HCT116 (cell line): ENCODE measurements around the gene EFHD1. TPM values are rescaled to one million over a fixed set of nuclear protein-coding genes. Genes with fewer than 3 reads are reported as not detected.

Experiments
- ATAC-seq: fragments of 200-7000 bp; cut with Tn5 transposase; 2 replicates; pipeline ENCODE4 v1.9.1; 2020; ENCODE audit warnings: mild to moderate bottlenecking, moderate library complexity
- BruUV-seq: library from RNA; stranded (reverse); fragments of 400-500 nt; replicated peaks from 2 replicates; lab custom pipeline; 2021; lab: Mats Ljungman, UMichigan
- CTCF ChIA-PET: fragments of 300-600 bp; sonication (Branson Sonifier 250); formaldehyde crosslinking; loops from one replicate; lab custom pipeline; 2021; ENCODE audit warnings: antibody characterized with exemption; lab: Charles Lee
- POLR2A ChIA-PET: fragments of 300-600, 350-600 bp; sonication (Branson Sonifier 250); formaldehyde crosslinking; loops from one replicate; lab custom pipeline; 2021; ENCODE audit warnings: antibody characterized with exemption; lab: Charles Lee
- RAD21 ChIA-PET, 2 experiments: fragments of 300-600 bp; sonication (Branson Sonifier 250); formaldehyde crosslinking; loops; one replicate each; lab custom pipeline; 2023; ENCODE audit warnings: low total read pairs in 2 of 2; ENCODE audit not compliant: uncharacterized antibody in 2 of 2, unreplicated experiment in 2 of 2, low non-redundant PET in 1 of 2; lab: Charles Lee
- DNase-seq: peaks from one replicate; pipeline ENCODE4 v3.0.0-alpha.2; 2010; ENCODE audit warnings: low read depth, low spot score
- H2AFZ ChIP-seq: fragments of 200-600 bp; shearing (Covaris generic), sonication (generic); 2 replicates; pipeline ENCODE4 v1.6.1; 2017; ENCODE audit warnings: low read depth, mixed run types, mixed read lengths, antibody characterized with exemption, low read length; ENCODE audit not compliant: poor library complexity, severe bottlenecking
- H3K27ac ChIP-seq: 2 replicates; pipeline ENCODE4 v1.5.1; 2012; ENCODE audit warnings: low read depth, low read length
- H3K27me3 ChIP-seq: fragments of 200-600 bp; sonication (generic); 2 replicates; pipeline ENCODE4 v1.6.1; 2016; ENCODE audit warnings: mixed run types, low read length, mixed read lengths; ENCODE audit not compliant: insufficient read depth
- H3K36me3 ChIP-seq, 2 experiments: fragments of 200-500 bp in 1 of 2; fragments of 200-600 bp in 1 of 2; sonication (Bioruptor generic) in 1 of 2; sonication (generic) in 1 of 2; 2 replicates each; pipeline versions ENCODE4 v1.5.1 to v1.6.1; 2014 to 2016; ENCODE audit warnings: low read length in 2 of 2, inconsistent platforms in 1 of 2, mixed read lengths in 1 of 2, mixed run types in 1 of 2; ENCODE audit not compliant: insufficient read depth in 2 of 2, control insufficient read depth in 1 of 2
- H3K4me1 ChIP-seq, 2 experiments: fragments of 200-600 bp in 1 of 2; sonication (generic) in 1 of 2; 2 replicates each; pipeline versions ENCODE4 v1.5.1 to v1.6.1; 2012 to 2017; ENCODE audit warnings: low read length in 2 of 2, inconsistent platforms in 1 of 2, mild to moderate bottlenecking in 1 of 2, mixed read lengths in 1 of 2, mixed run types in 1 of 2, moderate library complexity in 1 of 2; ENCODE audit not compliant: insufficient read depth in 2 of 2, control insufficient read depth in 1 of 2
- H3K4me2 ChIP-seq: fragments of 200-600 bp; sonication (generic); 2 replicates; pipeline ENCODE4 v1.6.1; 2017; ENCODE audit warnings: mixed run types, low read length, mixed read lengths
- H3K4me3 ChIP-seq, 2 experiments: fragments of 200-600 bp in 1 of 2; sonication (generic) in 1 of 2; replicated peaks in 1 of 2; 2 replicates each; pipeline ENCODE4 v1.5.1; 2011 to 2016; ENCODE audit warnings: low read length in 2 of 2, control low read depth in 1 of 2, low read depth in 1 of 2, mild to moderate bottlenecking in 1 of 2, mixed read lengths in 1 of 2, mixed run types in 1 of 2
- H3K79me2 ChIP-seq: fragments of 200-600 bp; sonication (generic); 2 replicates; pipeline ENCODE4 v1.6.1; 2017; ENCODE audit warnings: mild to moderate bottlenecking, mixed run types, low read length, moderate library complexity, mixed read lengths; ENCODE audit not compliant: insufficient read depth
- H3K9ac ChIP-seq: fragments of 200-600 bp; sonication (generic); 2 replicates; pipeline ENCODE4 v1.6.1; 2016; ENCODE audit warnings: low read length, mixed read lengths
- H3K9me2 ChIP-seq: fragments of 200-600 bp; sonication (generic), shearing (Covaris generic); 2 replicates; pipeline ENCODE4 v1.6.1; 2017; ENCODE audit warnings: mixed run types, mild to moderate bottlenecking, moderate library complexity; ENCODE audit not compliant: insufficient read depth
- H3K9me3 ChIP-seq, 2 experiments: fragments of 200-500 bp in 1 of 2; fragments of 200-600 bp in 1 of 2; sonication (Bioruptor generic) in 1 of 2; sonication (generic) in 1 of 2; 2 replicates each; pipeline ENCODE4 v1.6.1; 2014 to 2017; ENCODE audit warnings: low read length in 2 of 2, mixed read lengths in 2 of 2, inconsistent platforms in 1 of 2, low read depth in 1 of 2, mild to moderate bottlenecking in 1 of 2, mixed run types in 1 of 2, moderate library complexity in 1 of 2; ENCODE audit not compliant: control insufficient read depth in 1 of 2, insufficient read depth in 1 of 2
- H4K20me1 ChIP-seq: fragments of 200-600 bp; sonication (generic), shearing (Covaris generic); 2 replicates; pipeline ENCODE4 v1.6.1; 2017; ENCODE audit warnings: mixed run types, mild to moderate bottlenecking, moderate library complexity; ENCODE audit not compliant: insufficient read depth
- CBX3 ChIP-seq: IDR thresholded peaks from 2 replicates; pipeline ENCODE4 v1.6.1; 2012; ENCODE audit warnings: low read depth
- EGR1 ChIP-seq: IDR thresholded peaks from 2 replicates; pipeline ENCODE4 v1.6.1; 2012; ENCODE audit warnings: low read depth
- ELF1 ChIP-seq: IDR thresholded peaks from 2 replicates; pipeline ENCODE4 v1.6.1; 2012; ENCODE audit warnings: low read depth, borderline replicate concordance
- EZH2 ChIP-seq: fragments of 200-600 bp; sonication (generic); IDR thresholded peaks from 2 replicates; pipeline ENCODE4 v1.6.1; 2017; ENCODE audit warnings: antibody characterized with exemption, mixed run types
- EZH2phosphoT487 ChIP-seq: fragments of 200-600 bp; IDR thresholded peaks from 2 replicates; pipeline ENCODE4 v1.6.1; 2018; ENCODE audit warnings: antibody characterized with exemption, borderline replicate concordance
- FOSL1 ChIP-seq: IDR thresholded peaks from 2 replicates; pipeline ENCODE4 v1.6.1; 2012; ENCODE audit warnings: low read depth
- JUND ChIP-seq: IDR thresholded peaks from 2 replicates; pipeline ENCODE4 v1.6.1; 2012
- MAX ChIP-seq: IDR thresholded peaks from 2 replicates; pipeline ENCODE4 v1.6.1; 2012
- POLR2A ChIP-seq: IDR thresholded peaks from 2 replicates; pipeline ENCODE4 v1.7.0; 2011; ENCODE audit warnings: borderline replicate concordance; ENCODE audit not compliant: insufficient read depth, insufficient read length; ENCODE audit errors: extremely low read depth
- POLR2AphosphoS5 ChIP-seq: IDR thresholded peaks from 2 replicates; pipeline ENCODE4 v1.6.1; 2011; ENCODE audit warnings: mild to moderate bottlenecking, low read depth, low read length, moderate library complexity
- RAD21 ChIP-seq: IDR thresholded peaks from 2 replicates; pipeline ENCODE4 v1.6.1; 2012; ENCODE audit warnings: low read depth, mild to moderate bottlenecking
- SRF ChIP-seq: IDR thresholded peaks from 2 replicates; pipeline ENCODE4 v1.6.1; 2012; ENCODE audit warnings: low read depth
- TCF7L2 ChIP-seq: IDR thresholded peaks from 2 replicates; pipeline ENCODE4 v1.7.0; 2011; ENCODE audit warnings: borderline replicate concordance, inconsistent platforms; ENCODE audit not compliant: insufficient read depth, insufficient read length; ENCODE audit errors: extremely low read depth
- YY1 ChIP-seq: IDR thresholded peaks from 2 replicates; pipeline ENCODE4 v1.6.1; 2011; ENCODE audit warnings: low read length, low read depth, moderate library complexity, mild to moderate bottlenecking; ENCODE audit not compliant: insufficient replicate concordance; ENCODE audit errors: extremely low read depth
- ZBTB33 ChIP-seq: IDR thresholded peaks from 2 replicates; pipeline ENCODE4 v1.6.1; 2011; ENCODE audit warnings: mild to moderate bottlenecking, low read length, moderate library complexity; ENCODE audit not compliant: insufficient replicate concordance; ENCODE audit errors: extremely low read depth
- ZFX ChIP-seq: fragments of 450-650 bp; IDR thresholded peaks from 2 replicates; pipeline ENCODE4 v1.6.1; 2017
- ZNF274 ChIP-seq: fragments of 200-500 bp; sonication (Bioruptor generic); IDR thresholded peaks from 2 replicates; pipeline ENCODE4 v1.6.1; 2014; ENCODE audit warnings: mild to moderate bottlenecking, low read depth, low read length, inconsistent platforms
- intact Hi-C: fragments of 100-400 bp; cut with micrococcal nuclease; formaldehyde crosslinking; loops from 2 replicates; pipeline ENCODE4 v1.10.0; 2022
- total RNA-seq: library from RNA; stranded (reverse); gene quantifications from one replicate; pipeline ENCODE4 v1.2.1, GENCODE V29; 2021; ENCODE audit not compliant: unreplicated experiment
- TF ChIP-seq, protein P1 (sequence below): IDR thresholded peaks from 2 replicates; pipeline ENCODE4 v1.6.1; 2012
- TF ChIP-seq, protein P2 (sequence below): IDR thresholded peaks from 2 replicates; pipeline ENCODE4 v1.6.1; 2012; ENCODE audit warnings: low read depth
- TF ChIP-seq, protein P3 (sequence below), 3 experiments: fragments of 200-600 bp in 1 of 3; sonication (generic) in 1 of 3; IDR thresholded peaks in 2 of 3; conservative IDR thresholded peaks in 1 of 3; 2 replicates each; pipeline ENCODE4 v1.5.1; 2012 to 2017; ENCODE audit warnings: low read depth in 2 of 3, low read length in 2 of 3, antibody characterized with exemption in 1 of 3, borderline replicate concordance in 1 of 3, control low read depth in 1 of 3, mild to moderate bottlenecking in 1 of 3, mixed read lengths in 1 of 3, mixed run types in 1 of 3, moderate library complexity in 1 of 3; ENCODE audit not compliant: insufficient read depth in 1 of 3

The EFHD1 gene
- total RNA-seq, 1 experiment from 2014 or later = 0.52 TPM

GRCh38 chr2:232597362-232598079 is 35.9 kb upstream of the EFHD1 start:
- Histone ChIP-seq H3K36me3 (no peaks in the 10 kb centered on the region), H4K20me1 (no peaks in the 10 kb centered on the region), H3K9me2 (no peaks in the 10 kb centered on the region), H3K4me1 (peaks cover 12 to 17% of the 10 kb centered on the region in 2 experiments), H3K9me3 (no peaks in the 10 kb centered on the region), H3K4me2 (no peak overlapping the region), H2AFZ (no peak overlapping the region), H3K9ac (no peak overlapping the region), H3K27ac (no peak overlapping the region), H3K27me3 (no peaks in the 10 kb centered on the region), H3K4me3 (no peak overlapping the region), H3K79me2 (no peaks in the 10 kb centered on the region)
- ChIA-PET RAD21 (no interaction called here), CTCF (no interaction called here), POLR2A (no interaction called here)
- ATAC-seq (no peak), DNase-seq (no peak)
- intact Hi-C loops = no loop called here
- no peak for TF ChIP-seq EGR1
- TF ChIP-seq, protein P1, sequence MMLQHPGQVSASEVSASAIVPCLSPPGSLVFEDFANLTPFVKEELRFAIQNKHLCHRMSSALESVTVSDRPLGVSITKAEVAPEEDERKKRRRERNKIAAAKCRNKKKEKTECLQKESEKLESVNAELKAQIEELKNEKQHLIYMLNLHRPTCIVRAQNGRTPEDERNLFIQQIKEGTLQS = no peak
- TF ChIP-seq SRF = no peak
- TF ChIP-seq TCF7L2 = no peak
- no peak for TF ChIP-seq MAX
- TF ChIP-seq JUND = no peak
- no peak for TF ChIP-seq ZNF274
- TF ChIP-seq POLR2A = no peak
- no peak for TF ChIP-seq EZH2
- TF ChIP-seq YY1 = no peak
- no peak for TF ChIP-seq ELF1
- TF ChIP-seq CBX3 = no peak
- TF ChIP-seq, protein P2, sequence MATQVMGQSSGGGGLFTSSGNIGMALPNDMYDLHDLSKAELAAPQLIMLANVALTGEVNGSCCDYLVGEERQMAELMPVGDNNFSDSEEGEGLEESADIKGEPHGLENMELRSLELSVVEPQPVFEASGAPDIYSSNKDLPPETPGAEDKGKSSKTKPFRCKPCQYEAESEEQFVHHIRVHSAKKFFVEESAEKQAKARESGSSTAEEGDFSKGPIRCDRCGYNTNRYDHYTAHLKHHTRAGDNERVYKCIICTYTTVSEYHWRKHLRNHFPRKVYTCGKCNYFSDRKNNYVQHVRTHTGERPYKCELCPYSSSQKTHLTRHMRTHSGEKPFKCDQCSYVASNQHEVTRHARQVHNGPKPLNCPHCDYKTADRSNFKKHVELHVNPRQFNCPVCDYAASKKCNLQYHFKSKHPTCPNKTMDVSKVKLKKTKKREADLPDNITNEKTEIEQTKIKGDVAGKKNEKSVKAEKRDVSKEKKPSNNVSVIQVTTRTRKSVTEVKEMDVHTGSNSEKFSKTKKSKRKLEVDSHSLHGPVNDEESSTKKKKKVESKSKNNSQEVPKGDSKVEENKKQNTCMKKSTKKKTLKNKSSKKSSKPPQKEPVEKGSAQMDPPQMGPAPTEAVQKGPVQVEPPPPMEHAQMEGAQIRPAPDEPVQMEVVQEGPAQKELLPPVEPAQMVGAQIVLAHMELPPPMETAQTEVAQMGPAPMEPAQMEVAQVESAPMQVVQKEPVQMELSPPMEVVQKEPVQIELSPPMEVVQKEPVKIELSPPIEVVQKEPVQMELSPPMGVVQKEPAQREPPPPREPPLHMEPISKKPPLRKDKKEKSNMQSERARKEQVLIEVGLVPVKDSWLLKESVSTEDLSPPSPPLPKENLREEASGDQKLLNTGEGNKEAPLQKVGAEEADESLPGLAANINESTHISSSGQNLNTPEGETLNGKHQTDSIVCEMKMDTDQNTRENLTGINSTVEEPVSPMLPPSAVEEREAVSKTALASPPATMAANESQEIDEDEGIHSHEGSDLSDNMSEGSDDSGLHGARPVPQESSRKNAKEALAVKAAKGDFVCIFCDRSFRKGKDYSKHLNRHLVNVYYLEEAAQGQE = no peak
- TF ChIP-seq, protein P3, sequence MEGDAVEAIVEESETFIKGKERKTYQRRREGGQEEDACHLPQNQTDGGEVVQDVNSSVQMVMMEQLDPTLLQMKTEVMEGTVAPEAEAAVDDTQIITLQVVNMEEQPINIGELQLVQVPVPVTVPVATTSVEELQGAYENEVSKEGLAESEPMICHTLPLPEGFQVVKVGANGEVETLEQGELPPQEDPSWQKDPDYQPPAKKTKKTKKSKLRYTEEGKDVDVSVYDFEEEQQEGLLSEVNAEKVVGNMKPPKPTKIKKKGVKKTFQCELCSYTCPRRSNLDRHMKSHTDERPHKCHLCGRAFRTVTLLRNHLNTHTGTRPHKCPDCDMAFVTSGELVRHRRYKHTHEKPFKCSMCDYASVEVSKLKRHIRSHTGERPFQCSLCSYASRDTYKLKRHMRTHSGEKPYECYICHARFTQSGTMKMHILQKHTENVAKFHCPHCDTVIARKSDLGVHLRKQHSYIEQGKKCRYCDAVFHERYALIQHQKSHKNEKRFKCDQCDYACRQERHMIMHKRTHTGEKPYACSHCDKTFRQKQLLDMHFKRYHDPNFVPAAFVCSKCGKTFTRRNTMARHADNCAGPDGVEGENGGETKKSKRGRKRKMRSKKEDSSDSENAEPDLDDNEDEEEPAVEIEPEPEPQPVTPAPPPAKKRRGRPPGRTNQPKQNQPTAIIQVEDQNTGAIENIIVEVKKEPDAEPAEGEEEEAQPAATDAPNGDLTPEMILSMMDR (IDR thresholded peaks at IDR 0.05 in 2 of 3, conservative IDR thresholded peaks at IDR 0.05 in 1 of 3; ENCODE audit: borderline replicate concordance in 1 of 3, insufficient read depth in 1 of 3, low read depth in 2 of 3, low read length in 2 of 3) = no peak
- no peak for TF ChIP-seq RAD21
- no peak for TF ChIP-seq ZBTB33
- no peak for TF ChIP-seq POLR2AphosphoS5
- TF ChIP-seq FOSL1 = no peak
- TF ChIP-seq ZFX = no peak
- TF ChIP-seq EZH2phosphoT487 = no peak
- no TSS peak for BruUV-seq
